ENCODE data around the gene HOXB6.

HOXB6 gene

DNA sequence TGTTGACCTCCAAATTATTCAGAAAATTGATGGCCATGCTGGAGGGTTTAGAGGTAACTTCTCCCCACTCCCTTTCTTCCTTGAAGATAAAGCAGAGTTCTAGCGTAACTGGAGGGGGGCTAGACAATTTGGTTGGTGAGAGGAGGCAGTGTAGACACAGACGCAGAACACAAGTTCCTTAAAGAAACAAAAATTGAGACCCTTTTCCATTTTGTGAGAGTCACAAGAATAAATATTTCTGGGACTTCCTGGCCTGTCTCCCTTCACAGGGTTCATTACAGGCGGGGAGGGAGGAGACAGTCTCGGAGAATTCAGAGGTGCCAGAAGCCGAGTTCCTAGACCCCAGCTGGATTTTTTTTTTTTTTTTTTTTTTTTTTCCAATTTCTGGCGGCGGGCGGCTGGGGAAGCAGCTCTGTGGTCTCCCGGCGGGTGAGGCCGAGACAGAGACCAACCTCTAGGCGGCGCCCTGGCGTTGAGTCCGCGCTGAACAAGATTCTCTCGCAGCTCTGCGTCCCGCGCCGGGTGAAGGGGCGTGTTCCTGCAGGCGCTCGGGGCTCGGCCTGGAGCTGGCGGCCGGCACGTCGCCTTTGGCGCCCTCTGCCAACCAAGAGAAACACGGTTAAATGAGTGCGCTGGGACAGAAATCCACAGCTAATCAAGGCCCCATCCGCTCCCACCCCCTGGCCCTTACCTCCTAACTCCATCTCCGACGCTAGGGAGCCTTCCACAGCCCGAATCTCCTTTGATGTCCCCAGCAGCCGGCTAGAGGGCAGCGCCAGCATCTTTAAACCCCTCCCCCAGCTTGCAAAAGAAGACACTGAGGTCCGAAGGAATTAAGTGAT lies 31.6 kb upstream of the HOXB6 start:
- DNase-seq (ENCODE audit: low read depth in 1 of 2, low spot score in 1 of 2), result peak in 1 of 2 donors; percentile 51

DNA sequence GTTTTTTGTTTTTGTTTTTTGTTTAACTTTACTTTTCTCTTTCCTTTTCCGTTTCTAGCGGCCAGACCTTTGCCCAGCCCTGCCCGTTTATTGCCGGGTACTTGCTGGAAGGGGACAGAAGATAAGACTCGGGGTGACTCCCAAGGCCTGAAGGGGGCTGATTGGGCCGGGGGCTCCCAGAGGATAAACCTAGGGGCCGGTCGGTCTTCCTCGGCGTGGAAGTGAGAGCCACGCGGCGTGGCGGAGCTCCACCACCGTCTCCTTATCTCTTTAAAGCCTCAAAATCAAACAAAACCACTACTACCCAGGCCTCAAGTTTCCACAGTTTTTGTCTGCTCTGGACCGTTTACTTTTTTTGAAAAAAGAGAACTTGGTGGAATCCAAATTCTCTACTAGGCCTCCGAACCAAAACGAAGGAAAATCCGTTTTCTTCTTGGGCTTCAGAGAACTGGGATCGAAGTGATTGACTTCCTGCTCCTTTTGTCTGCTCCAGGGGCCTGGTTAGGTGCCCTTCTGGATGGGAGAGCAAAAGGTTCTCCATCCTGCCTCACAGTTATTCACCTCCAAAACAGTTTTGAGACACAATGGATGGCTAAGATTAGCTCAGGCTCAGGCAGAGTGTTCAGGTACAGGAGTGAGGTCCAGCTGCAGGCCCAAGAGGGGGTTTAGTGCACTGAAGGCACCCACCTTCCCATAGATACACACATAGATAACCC lies 29.9 kb upstream of the HOXB6 start:
- DNase-seq (ENCODE audit: low read depth in 1 of 2, low spot score in 1 of 2), result no peak

DNA sequence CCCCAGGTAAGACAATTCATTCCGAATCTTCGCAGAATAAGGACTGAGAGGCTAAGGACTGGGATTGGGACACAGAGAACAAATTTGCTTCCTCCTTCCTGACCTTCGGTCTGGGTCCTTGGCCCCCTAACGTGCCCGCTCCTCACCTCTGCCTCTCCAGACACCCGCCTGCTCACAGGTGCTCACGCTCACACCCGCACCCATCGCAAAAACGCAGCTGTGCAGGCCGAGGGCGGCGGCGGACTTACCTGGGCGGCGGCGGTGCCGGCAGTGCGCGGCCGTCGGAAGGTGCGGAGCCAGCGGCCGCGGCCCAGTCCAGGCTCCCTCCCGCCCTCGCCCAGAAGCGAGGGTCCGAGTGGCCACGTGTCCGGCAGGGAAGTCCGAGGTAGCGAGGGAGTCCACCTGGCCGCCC lies 28.5 kb upstream of the HOXB6 start:
- no peak for DNase-seq (ENCODE audit: low read depth in 1 of 2, low spot score in 1 of 2)

DNA sequence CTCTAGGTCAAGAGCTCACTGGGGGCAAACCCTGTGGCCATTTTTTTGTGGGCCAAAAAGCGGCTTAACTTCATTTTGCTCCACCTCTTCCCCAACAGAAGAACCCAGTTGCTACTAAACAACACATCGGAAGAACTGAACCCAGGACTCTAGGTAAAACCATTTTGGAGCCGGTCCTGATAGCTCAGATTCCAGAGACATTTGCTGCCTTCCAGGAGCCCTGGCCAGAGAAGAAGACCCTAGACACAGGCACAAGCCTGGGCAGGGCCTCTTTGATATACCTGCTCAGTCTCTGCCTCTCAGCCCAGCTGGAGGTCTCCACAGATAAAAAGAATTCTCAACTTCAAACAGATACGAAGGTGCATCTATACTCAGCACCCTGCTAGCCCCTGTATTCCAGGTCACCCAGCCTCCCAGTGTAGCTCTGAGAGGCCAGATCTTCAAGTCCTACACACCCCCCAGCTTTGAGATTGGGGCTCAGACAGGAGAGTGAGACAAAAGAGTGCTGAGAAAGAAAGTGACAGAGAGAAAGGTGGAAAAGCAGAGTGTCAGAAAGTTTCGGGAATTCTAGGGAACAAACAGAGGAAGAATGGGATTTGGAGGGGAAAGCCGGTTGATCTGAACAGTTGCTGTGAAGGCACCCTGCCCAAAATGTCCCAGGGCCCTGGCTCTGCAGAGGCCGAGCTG lies 27.9 kb upstream of the HOXB6 start:
- no peak for DNase-seq (ENCODE audit: low read depth in 1 of 2, low spot score in 1 of 2)

DNA sequence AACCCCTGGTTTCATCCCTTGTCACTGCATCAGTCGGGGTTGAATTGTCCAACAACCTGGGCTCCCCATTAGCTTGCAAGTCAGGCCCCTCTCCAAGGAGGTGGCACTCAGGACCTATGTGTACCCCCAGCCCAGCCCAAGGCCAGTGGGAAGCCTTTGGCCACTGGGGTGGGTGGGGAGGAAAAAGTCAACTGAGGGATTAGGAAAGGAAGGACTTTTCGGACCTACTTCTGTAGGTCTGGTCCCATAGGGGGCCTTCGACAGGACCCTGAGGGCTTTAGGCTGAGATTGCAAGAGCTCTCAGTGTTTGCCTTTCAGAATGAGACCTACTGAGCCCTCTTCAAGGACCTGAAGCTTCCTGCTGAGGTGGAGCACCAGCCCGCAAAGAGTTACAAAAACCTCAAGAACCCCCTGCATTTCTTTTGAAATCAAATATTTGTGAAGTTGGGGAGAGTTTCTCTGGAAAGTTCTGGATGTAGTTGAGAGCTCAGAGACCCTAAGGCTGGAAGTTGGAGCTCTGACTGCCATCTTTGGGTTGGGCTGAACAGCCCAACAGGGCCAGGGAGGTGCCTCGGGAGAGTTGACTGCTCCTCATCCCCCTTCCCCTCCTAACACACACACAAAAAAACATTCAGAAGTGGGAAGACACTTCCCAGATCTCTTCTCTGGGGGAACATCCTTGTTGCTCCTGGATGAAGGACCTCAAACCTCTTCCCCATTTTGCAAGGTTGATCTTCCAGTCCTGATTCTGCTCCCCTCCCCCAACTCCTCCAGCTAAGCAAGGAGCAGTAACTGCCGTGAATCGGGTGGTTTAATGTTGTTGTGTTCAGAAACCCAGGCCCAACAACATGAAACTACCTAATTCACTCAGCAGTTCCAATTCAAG lies 27.1 kb upstream of the HOXB6 start:
- DNase-seq (ENCODE audit: low read depth in 1 of 2, low spot score in 1 of 2), result no peak

DNA sequence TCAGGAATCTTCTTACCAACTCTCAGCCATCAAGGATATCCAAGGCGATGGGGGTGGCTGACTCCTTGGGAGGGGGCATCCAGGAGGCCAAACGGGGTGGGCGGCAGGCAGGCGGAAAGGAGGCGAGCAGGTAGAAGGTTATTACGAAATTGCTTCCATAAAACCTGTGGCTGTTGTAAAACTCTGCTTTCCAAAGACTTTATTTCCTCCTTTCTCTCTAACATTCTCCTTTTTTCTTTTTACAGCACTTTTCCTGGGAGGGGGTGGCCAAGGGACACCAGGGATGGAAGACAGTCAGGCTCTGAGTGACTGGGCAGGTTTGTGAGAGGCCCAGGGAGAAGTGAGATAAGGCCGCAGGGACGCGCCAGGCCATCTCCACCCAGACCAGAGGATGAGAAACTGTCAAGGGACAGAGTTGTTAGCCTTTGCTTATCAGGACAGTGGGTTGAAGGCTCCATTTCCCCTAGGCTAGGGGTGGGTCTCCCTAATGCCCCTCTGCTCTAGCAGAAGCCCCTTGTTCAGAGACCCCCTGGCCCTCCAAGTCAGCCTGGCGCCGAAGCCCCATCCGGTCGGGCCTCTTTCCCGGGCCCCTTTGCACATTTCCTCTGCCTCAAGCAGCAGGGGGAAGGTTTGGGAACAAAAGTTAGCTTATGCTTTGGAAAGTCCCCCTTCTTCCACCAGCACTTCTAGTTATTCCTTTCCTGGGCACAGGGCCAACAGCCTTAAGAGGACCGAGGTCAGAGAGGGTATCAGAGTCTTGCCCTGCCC lies 26.3 kb upstream of the HOXB6 start:
- DNase-seq (ENCODE audit: low read depth in 1 of 2, low spot score in 1 of 2), result no peak

DNA sequence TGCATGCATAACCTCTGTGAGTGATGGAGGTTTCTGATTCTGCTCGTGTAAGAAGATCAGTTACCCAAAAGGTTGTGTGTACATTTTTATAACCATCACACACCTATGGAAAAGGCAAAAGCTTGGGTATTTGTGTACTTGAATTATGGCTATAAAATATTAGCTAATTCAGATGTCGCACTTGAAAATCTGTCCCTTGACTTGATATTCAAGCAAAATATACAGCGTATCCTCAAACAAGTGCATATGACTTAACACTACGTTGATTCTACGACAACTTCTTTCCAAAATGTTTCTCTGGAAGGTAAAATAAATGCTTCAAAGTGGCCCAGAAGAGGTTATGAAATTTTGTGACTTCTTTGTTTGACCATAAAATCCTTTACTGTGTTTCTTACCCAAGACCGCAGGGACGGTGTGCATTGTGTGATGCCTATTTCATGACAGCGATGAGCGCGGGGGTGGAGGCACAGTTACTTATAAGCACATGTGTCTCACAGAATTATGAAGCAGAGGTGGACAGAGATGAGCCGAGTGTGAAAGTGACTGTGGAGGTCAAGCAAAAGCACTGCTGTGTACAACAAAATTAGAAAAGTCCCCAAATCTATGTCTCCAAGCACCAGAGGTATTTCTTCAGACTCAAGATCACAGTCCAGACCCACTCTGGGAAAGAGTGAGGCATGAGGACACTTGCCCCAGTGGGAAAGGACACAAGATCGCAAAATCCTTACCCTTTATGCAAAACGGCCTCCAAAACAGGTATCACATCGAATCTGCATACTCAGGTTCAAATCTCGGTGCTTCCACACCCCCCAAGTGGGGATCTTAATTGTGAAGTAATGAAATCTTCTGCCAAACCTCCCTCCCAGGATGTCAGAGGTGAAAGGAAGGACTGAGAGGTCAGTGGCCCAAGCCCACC lies 25.5 kb upstream of the HOXB6 start:
- no peak for DNase-seq (ENCODE audit: low read depth in 1 of 2, low spot score in 1 of 2)

DNA sequence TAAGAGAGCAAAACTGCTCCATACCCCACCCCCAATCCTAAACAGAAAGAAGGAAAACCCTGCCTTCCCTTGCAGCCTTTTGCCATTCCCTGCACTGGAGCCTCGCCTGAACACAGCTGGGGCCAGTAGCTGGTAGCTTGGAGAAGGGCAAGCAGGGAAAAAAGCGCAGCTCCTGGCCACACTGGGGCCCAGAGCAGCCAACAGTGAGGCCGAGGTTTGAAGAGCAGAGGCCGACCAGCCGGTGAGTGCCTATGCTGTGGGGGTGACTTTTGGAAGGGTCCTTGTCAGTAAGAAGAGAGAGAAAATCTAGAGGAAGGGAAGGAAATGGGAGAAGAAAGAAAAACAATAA lies 24.6 kb upstream of the HOXB6 start:
- DNase-seq (ENCODE audit: low read depth in 1 of 2, low spot score in 1 of 2), result no peak

DNA sequence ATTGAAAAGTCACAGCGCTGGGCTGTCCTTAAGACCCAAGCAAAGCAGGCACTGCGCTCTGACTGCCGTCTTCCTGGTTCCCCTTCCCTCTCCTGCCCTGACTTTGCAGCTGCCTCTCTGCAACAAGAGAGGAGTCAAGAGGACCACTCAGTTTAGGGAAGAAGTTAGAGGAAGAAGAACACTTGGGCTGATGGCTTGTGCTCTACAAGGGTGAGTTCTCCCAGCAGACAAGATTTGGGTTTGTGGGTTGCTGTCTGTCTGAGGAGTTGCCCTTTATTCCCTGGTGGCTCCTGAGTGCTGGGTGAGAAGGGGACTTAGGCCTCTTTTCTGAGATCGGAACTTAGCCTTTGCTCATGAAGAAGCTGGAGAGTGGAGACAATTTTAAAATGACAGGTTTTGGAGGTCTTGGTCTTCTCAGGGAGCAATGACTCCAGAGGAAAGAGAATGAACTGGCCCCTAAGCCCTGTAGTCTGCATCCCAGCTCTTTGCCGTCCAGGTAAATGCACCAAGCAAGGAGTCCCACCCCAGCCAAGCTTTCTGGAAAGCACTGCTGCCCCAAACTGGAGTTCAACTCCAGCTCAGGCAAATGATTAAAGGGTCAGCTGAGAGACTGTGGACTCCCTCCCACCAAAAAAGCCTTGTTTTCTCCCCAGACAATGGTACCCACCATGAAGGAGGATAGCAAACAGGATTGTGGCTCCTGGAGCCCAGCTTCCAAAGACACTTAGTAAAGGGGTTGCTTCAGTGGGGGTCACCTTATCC lies 24.0 kb upstream of the HOXB6 start:
- no peak for DNase-seq (ENCODE audit: low read depth in 1 of 2, low spot score in 1 of 2)

DNA sequence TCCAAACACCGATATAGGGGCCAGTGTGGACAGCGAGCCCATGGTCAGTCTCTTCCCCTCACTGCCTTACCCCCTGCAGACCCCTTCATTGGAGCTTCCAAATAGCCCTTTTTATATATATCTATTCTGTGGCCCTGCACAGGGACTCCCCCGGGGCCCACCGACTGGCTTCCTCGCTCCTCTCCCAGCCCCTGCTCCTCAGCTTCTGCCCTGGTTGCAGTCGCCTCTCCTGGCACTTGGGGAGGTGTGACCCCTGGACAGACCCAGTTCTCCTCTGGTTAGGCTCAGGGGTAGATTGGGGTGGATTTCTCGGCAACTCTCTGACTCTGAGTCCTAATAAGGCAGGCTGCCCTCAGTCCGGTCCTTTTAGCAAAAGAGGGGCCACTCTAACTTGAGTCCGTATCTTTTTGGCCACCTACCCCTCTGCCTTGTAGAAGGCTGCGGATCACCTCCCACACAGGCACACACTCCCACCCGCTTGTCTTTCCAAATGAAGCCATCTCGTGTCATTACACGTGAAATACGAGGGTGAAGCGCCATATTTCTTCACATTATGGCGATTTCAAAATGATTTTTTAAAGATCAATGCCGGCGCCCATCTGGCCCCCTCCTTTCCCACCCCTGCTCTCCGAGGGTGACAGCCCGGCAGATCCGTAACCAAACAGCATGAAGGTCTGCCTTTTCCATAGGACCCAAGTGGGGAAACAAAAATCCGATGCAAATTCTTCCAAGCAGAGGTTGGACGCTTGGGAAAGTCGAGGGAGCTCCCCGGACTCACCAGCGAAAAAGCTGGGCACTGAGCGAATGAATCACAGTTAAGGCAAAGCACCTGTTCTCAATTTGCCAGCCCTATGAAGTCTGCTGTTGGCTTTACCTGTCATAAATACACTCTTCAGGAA lies 23.1 kb upstream of the HOXB6 start:
- DNase-seq (ENCODE audit: low read depth in 1 of 2, low spot score in 1 of 2), result no peak

DNA sequence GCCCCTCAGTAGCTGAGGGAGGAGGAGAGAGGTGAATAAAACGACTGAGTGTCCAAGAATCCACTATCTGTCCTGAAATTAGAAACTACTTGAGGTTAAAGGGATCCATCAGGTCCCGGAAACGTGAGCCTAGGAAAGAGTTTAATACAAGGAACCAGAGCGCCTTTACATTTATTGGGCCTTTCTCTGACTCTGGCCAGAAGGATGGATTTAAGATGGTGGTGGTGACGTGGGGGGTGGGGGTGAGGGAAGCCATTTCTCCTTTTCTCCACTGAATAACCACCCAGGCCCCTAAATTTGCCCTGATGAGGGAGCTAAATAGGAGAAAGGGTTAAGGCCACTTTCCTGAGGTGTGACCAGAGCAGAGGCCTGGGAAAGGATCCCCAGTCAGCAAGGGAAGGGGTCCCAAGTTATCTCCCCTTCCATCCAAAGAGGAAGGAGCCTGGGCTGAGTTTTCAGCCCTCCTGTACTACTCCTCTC lies 22.4 kb upstream of the HOXB6 start:
- DNase-seq (ENCODE audit: low read depth in 1 of 2, low spot score in 1 of 2), result no peak

DNA sequence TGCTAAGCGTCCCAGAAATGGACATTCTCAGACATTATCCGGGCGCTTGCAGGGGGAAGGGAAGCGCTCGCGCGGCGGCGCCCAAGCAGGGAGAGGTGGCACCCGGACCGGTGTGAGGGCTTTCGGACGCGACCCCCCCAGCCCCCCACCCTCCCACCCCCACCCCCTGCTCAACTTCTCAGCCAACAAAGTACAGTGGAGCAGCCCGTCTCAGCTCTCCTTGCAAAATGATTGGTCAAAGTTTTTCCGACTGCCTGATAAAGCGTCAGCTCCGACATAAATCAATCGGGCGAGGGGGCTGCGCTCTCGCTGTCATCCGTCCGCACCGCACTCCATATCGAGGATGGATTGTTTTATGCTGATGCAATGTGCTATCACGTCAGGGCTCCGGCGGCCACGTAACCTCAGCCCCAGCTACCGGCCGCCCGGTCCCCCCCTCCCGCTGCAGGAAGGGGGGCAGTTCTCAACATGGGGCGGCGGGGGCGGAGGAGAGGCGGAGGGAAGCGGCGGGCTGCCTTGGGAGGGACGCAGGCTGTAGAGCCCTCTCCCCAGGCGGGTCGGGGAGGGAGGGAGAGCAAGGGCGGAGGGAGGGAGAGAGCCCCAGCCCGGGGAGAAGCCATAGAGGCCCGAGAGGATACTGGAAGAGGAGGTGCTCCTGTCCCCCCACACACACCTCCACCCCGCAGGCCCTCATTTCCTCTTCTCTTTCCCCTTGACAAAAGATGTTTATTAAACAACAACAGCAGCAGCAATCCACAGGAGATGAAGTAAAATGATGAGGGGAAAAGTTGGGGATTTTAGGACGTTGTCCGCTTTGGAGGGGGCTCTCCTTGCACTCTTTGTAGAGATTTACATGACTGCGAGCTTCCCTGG lies 21.7 kb upstream of the HOXB6 start, which contains the start of gene HOXB9:
Gene HOXB9, minus strand, starts transcription at position 114 of the 873 bp plus-strand sequence. Its CDS starts 89 bp downstream, at position 25.
- no peak for DNase-seq (ENCODE audit: low read depth in 1 of 2, low spot score in 1 of 2)

DNA sequence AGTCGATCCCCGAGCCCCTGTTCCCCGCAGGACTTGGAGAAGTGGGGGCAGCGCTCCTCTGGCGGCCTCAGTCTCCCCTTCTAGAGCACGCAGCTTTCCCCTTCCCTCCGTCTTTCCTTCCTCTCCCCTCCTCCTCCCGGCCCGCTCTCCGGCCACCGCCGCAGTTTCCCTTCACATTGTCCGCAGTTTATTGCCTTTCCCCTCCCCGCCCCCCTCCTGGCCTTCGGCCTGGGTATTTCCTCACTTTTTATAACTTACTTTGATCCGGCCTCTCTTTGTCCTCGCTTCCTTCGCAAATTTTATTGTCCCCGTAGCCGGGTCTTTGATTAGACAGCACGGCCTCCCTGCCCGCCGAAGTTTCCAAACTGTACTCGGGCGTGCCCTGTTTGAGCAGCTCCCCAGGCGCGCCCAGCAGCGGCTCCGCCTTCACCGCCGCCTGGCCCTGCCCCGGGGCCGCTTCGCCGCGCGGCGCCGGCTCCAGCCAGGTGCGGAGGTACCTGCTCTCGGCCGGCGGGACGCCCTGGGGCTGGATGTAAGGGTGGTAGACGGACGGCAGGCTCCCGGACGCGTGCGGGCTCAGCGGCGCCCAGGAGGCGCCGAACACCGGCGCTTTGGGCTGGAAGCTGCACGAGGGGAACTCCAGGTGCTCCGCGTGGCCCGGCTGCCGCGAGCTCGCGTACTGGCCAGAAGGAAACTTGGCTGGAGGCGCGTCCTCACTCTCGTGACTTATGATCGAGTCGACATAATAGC lies 20.9 kb upstream of the HOXB6 start:
- no peak for DNase-seq (ENCODE audit: low read depth in 1 of 2, low spot score in 1 of 2)

DNA sequence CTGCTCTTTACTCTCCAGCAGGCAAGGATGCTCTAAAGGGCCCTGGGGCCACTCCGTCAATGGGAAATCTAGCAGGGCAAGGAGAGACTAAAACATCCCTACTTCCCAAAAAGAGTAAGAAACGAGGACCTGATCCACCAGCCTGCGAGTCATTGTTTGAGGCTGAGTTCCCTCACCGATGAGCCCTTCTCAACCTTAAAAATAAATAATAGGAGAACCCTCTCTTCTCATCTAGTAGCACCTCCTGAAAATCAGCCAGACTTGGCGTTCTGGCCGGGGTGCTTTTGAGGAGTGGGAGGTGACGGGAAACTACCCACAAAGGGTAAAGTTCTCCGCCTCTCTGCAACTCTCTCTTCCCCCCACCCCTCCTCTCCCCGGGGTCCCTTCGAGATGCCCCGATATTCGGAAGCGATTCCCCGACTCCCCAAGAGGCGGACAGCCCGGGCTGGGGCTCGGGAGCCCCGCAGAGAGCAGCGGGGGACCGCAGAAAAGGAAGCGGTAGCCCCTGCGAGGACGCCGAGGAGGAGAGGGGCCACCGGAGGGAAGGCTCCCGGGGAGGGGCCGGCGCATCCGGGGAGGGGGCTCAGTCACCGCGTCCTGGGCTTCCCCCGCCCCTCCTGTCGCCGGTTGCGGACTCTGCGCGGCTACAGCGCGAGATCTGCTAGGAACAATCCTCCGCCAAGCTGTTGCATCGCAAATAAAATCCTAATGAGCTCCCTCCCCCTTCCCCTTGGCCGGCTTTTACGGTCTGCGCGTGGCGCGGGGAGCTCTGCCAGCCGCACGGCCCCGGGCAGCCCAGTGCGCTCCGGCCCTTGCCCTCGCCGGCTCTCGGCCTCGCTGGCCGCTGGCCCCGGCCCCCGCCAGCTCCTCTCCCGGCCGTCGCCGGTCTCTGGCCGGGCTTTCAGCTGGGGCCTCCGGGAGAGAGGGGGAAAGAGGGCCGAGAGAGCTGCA lies 20.0 kb upstream of the HOXB6 start:
- DNase-seq (ENCODE audit: low read depth in 1 of 2, low spot score in 1 of 2), result no peak
